Globus pallidus (tissue), 1 donor: ENCODE data around the gene GGT6.

Experiments
- DNase-seq: peaks from one replicate; pipeline ENCODE4 v3.0.0-alpha.2; 2015; ENCODE audit warnings: low spot score

GGT6 gene

DNA sequence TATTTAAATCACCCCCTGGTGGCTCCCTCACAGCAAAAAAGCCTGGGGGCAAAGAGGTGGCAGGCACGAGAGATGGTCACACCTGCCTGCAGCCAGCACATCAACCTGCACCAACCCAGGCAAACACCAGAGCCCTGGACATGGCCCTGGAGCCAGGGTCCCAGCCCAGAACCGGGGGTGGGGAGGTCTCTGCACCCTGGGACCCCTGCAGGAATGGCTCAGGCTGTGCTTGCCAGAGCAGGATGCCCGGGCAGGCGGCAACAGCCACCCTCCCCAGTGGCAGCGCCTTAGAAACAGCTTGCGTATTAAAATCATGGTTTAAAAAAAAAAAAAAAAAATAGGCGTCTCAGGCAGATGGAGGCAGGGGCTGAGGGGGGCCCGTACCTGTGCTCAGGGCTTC lies 21.4 kb downstream of the GGT6 start:
- DNase-seq, result no peak

- no peak for DNase-seq
Observed at GRCh38 chr17:4538236-4539002, 22.0 kb downstream of the GGT6 start.

DNA sequence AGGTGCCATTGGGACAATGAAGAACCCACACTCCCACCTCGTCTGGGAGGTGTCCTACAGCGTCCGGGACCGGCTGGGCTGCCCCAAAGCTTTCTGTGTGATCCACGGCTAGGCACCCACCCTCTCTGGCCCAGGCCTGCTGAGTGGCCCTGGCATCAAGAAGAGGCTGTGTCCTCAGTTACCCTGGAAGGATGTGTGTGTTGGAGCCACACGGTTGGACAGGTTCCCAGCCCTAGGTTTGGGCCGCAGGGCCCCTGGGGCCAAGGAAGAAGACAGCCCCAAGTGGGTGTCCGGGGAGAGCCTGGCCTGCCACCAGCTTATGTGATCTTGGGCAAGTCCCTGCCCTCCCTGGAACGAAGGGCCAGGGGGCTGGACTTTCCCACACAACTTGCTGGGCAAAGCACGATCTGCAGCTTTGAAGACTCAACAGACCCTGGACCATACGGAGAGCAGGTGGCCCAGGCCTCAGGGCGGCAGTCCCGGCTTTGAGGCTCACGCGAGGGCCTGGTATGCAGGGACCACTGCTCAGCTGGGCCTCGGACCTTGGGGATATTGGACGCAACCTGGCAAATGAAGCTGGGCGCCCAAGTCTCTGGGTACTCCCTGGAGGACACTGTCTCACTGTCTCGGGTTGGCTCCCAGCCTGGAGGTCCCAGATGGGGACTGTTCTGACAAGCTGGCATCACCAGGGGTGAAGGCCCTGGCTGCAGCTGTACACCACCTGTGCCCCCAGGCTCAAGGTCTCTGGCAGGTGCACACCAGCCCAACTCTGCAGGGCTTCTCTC lies 22.7 kb downstream of the GGT6 start:
- peak; percentile 93 for DNase-seq

DNA sequence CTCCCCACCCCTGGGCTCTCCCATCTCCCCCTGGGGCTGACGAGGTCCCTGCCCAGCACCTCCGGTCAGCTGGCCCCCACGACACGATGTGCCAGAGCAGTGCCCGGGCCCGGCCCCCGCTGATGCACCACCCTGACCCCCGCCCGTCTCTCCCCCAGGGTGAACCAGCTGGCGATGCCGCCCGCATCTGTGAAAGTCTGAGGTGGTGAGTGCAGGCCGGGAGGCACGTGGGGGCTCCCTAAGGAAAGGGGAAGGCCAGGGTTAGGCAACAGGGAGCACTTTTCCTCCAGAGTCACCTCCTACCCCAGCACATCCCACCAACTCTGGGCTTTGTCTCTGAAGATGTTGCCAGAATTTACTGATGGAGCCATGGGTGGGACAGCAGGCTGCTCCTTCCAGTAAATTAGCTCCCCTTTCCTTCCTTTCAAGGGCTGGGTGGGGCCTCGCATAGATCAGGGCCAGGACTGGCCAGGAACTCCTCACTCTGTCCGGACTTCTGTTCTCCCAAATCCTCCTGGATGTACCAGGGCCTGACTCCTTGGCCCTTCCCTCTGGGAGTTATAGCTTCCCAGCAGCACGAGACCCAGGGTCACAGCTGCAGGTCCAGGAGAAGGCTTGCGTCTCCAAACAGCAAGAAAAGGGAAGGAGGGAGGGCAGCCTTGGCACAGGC lies 23.5 kb downstream of the GGT6 start:
- no peak for DNase-seq

- no peak for DNase-seq
Observed at GRCh38 chr17:4536259-4536741, 24.1 kb downstream of the GGT6 start.

DNA sequence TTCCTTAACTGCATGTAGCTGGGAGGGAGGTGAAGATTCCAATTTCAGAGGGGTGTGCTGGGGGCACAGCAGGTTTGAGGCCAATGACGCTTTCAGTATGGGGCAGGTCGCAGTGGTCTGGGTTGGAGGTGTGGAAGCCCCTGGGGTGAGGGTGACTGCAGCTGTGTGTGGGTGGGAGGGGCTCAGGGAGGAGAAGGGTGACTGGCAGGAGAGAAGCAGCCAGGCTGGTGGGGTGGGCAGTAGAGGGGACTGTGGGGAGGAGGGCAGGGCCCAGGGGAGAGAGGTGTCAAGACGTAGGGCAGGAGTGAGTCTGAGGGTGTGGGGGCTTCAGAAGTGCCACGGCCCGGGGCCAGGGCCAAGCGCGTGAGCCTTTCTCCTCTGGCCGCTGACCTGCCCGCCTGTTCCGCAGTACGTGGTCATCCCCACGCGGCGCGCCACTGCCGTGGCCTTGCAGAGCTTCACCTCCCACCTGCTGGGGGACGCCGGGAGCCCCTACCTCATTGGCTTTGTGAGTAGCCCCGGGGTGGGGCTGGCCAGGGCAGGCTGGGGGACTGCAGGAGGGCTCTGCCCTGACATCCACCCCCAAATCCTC lies 24.6 kb downstream of the GGT6 start:
- no peak for DNase-seq

DNA sequence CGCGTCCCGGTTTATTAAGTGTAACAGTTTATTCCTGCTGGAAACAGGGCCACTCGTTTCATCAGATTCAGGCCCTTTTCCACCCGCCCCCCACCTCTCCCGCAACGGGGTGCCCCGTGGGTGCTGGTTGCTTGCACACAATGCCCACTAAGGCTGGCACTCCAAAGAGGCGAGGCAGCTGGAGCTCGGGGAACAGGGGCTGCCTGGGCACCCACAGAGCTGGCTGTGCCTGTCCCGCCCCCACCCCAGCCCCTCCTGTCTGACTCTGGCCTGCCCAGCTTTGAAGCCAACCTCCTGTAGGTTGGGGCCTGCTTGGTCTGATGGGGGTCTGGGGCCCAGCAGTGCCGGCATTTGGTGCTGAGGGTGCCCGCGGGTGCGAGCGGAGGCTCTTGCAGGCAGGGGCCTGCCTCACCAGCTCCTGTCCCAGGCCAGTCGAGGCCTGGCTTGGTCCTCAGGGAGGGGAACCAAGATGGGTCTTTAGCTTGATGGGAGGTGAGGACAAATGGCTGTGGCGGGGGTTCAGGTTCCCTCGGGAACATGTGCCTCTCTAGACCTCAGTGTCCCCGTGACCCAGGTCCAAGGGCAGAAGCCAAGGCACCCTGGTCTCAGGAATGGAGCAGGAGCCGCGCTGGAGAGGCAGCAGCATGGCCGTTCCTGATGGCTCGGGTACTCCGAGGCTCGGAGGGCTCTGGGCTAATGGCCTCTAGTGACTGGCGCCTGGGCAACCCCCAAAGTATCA lies 25.3 kb downstream of the GGT6 start:
- DNase-seq, result peak; percentile 68

- no peak for DNase-seq
Observed at GRCh38 chr17:4534515-4534914, 25.9 kb downstream of the GGT6 start.

DNA sequence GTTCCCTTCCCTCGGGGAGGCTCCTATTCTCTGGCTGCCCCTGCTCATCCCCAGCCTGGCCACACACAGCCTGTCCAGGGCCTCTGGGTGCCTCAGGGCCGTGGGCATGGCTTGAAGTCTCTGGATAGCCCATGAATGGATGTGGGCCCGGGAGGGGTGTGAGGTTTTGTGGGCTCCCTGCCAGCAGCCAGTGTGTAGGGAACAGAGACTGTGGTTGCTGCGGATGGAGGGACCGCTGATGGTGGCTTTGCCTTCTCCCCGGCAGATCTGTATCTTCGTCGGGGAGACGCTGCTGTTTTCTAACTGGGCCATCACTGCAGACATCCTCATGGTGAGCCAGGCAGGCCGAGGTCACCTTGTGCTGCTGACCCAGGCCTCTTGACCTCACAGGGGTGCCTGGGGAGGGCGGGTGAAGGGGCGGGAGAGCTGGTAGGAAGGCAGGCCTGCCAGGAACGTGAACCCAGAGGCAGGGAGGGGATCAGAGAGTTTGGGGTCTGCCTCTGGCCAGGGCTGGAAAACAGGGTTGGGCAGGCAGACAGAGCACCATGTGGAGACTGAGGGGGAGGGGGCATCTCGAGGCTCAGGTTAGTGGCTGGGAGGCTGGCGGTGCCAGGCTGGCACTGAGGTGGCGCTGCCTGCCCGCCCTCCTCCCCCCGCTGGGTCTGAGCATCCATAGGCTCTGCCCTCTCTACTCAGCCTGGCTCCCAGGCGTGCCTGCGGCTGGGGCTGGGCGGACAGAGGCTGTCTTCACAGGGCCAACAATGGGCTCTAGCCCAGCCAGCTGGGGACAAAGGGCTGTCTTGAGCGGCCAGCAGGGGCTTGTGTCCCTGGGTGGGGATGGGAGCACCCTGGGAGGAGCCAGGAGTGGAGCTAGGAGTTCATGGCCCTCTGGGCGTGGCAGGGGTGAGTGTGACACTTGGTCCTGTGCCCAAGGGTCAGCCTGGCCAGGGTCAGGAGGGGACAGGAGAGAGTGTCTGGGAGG lies 26.6 kb downstream of the GGT6 start:
- DNase-seq, result peak; percentile 99

DNA sequence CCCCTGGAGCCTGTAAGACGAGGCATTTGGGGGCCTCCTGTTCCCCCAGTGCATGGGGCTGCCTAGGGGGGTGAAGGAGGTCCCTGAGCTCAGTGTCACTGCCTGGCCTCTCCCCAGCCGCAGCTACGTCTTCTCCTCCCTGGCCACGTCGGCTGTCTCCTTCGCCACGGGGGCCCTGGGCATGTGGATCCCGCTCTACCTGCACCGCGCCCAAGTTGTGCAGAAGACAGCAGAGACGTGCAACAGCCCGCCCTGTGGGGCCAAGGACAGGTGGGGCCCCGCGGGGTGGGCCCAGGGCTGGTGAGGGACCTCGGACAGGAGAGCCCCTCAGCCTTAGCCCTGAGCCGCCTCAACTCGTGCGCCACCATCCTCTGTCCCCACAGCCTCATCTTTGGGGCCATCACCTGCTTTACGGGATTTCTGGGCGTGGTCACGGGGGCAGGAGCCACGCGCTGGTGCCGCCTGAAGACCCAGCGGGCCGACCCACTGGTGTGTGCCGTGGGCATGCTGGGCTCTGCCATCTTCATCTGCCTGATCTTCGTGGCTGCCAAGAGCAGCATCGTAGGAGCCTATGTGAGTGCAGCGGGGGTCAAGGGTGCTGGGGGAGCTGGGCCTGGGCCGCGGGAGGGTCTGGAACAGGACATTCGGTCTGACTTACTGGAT lies 27.4 kb downstream of the GGT6 start:
- DNase-seq, result no peak

GRCh38 chr17:4531988-4532736 lies 28.2 kb downstream of the GGT6 start:
- no peak for DNase-seq

DNA sequence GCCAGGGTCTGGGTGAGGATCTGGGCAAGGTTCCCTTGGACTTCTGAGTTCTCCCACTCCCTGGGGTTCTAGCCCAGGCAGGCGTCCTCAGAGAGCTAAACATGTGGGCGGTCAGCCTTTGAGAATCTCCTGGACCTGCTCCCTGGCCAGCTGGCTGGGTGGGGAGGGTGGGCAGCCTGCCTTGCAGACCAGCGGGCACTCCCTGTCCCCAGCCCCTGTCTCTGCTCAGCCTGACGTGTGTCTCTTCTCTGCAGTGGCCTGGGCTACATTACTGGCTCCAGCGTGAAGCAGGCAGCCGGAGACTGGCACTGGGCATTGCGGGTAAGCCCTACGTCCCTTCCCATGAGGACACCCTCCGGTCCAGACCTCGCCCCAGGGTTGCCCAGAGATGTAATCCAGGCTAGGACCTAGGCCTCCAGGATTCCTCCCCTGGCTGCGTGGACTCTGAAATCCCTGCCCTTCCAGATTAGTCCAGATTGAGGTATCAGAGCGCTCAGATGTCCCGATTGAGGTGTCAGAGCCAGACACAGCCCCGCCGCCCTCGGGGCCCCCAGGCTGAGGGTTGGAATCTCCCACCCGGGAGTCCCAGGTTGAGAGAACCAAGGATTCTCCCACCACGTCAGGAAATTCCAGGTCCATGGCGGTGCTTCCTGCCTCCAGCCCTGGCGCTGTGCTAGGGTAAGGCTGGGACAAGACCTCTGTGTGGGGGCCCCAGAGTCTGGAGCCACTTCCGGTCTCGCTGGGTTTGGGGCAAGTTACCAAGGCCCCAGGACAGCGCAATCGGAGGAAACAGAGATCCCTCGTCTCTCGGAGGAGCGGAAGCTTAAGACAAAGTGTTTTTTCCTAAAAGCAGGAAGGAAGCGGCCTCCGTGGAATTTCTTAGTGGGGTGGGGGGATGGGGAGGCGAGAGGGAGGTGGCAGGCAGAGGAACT lies 29.3 kb downstream of the GGT6 start:
- DNase-seq, result no peak

- DNase-seq, result no peak
Observed at GRCh38 chr17:4529533-4530152, 30.7 kb downstream of the GGT6 start.

DNA sequence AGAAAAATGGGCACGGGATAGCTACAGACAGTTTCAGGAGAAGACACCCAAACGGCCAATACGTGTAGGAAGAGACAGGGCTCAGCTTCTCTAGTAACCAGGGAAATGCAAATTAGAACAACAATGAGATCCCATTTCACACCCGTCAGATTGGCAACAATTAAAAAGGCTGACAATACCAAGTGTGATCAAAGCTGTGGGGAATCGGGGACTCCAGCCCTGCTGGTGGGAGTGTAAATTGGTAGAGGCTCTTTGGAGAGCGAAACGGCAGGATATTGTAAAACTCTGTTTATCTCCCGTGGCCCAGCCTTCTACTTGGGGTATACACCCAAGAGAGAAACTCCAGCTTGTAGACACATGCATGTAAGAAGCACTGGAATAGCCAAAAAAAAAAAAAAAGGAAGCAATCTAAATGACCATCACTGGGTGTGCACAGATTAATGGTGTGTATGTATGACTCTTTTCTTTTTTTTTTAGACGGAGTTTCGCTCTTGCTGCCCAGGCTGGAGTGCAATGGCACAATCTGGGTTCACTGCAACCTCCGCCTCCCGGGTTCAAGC lies 32.7 kb downstream of the GGT6 start:
- no peak for DNase-seq

DNA sequence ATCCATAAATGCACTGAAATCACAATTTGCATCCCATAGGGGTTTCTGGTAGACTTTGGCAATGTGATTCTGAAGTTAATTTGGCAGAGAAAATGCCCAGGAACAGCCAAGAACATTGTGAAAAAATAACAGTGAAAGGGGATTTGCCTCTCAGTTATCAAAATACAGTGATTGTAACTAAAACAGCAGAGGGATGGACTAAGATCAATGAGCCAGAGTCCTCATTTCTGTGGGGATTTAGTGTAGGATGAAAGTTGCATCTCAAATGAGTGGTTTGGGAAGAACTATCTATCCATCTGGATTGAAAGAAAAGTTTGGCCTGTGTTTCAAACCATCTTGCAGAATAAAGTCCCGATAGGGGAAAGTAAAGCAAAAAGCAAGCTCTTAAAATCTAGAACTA lies 33.2 kb downstream of the GGT6 start:
- no peak for DNase-seq

DNA sequence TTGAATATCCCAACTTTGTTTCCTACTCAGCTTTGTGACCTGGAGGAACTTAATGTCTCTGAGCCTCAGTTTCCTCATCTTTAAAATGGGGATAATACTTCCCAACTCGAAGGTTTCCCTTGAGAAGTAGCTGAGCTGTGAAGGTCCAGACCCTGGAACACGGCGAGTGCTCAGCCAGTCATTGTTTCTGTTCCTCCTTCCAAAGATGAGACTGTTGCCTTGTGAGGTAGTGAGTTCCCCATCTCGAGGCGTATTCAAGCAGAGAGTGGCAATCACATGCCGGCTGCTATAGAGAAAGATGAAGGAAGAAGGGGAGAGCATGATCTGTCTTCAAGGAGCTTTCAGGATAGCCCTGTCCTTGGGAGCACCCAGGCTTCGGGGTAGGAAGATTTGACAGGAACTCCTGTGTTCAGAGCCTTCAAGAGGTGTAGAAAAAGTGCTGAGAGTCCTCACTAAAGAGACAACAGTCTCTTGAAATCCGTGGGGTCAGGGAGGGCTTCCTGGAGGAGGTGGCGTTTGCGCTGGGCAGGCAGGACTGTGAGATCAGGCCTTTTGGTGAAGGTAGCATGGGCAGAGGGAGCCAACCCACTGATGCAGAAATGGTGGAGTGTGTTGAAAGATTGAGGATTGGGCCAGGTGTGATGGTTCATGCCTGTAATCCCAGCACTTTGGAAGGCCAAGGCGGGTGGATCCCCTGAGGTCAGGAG lies 34.5 kb downstream of the GGT6 start:
- DNase-seq, result no peak

GRCh38 chr17:4523946-4524345 lies 36.4 kb downstream of the GGT6 start:
- DNase-seq, result no peak
